HCT116 (cell line): ENCODE results near the gene CCDC57. TPM values are rescaled to one million over a fixed set of nuclear protein-coding genes. Genes with fewer than 3 reads are reported as not detected.
"Not testable (repeated sequence)": the region's sequence is repeated elsewhere in the genome, so short reads cannot be mapped to it uniquely, and the experiment has no call there.

Experiments
- ATAC-seq: fragments of 200-7000 bp; cut with Tn5 transposase; 2 replicates; pipeline ENCODE4 v1.9.1; 2020; ENCODE audit warnings: mild to moderate bottlenecking, moderate library complexity
- BruUV-seq: library from RNA; stranded (reverse); fragments of 400-500 nt; replicated peaks from 2 replicates; lab custom pipeline; 2021; lab: Mats Ljungman, UMichigan
- CTCF ChIA-PET: fragments of 300-600 bp; sonication (Branson Sonifier 250); formaldehyde crosslinking; loops from one replicate; lab custom pipeline; 2021; ENCODE audit warnings: antibody characterized with exemption; lab: Charles Lee
- POLR2A ChIA-PET: fragments of 300-600, 350-600 bp; sonication (Branson Sonifier 250); formaldehyde crosslinking; loops from one replicate; lab custom pipeline; 2021; ENCODE audit warnings: antibody characterized with exemption; lab: Charles Lee
- RAD21 ChIA-PET, 2 experiments: fragments of 300-600 bp; sonication (Branson Sonifier 250); formaldehyde crosslinking; loops; one replicate each; lab custom pipeline; 2023; ENCODE audit warnings: low total read pairs in 2 of 2; ENCODE audit not compliant: uncharacterized antibody in 2 of 2, unreplicated experiment in 2 of 2, low non-redundant PET in 1 of 2; lab: Charles Lee
- DNase-seq: peaks from one replicate; pipeline ENCODE4 v3.0.0-alpha.2; 2010; ENCODE audit warnings: low read depth, low spot score
- H2AFZ ChIP-seq: fragments of 200-600 bp; shearing (Covaris generic), sonication (generic); 2 replicates; pipeline ENCODE4 v1.6.1; 2017; ENCODE audit warnings: low read depth, mixed run types, mixed read lengths, antibody characterized with exemption, low read length; ENCODE audit not compliant: poor library complexity, severe bottlenecking
- H3K27ac ChIP-seq: 2 replicates; pipeline ENCODE4 v1.5.1; 2012; ENCODE audit warnings: low read depth, low read length
- H3K27me3 ChIP-seq: fragments of 200-600 bp; sonication (generic); 2 replicates; pipeline ENCODE4 v1.6.1; 2016; ENCODE audit warnings: mixed run types, low read length, mixed read lengths; ENCODE audit not compliant: insufficient read depth
- H3K36me3 ChIP-seq, 2 experiments: fragments of 200-500 bp in 1 of 2; fragments of 200-600 bp in 1 of 2; sonication (Bioruptor generic) in 1 of 2; sonication (generic) in 1 of 2; 2 replicates each; pipeline versions ENCODE4 v1.5.1 to v1.6.1; 2014 to 2016; ENCODE audit warnings: low read length in 2 of 2, inconsistent platforms in 1 of 2, mixed read lengths in 1 of 2, mixed run types in 1 of 2; ENCODE audit not compliant: insufficient read depth in 2 of 2, control insufficient read depth in 1 of 2
- H3K4me1 ChIP-seq, 2 experiments: fragments of 200-600 bp in 1 of 2; sonication (generic) in 1 of 2; 2 replicates each; pipeline versions ENCODE4 v1.5.1 to v1.6.1; 2012 to 2017; ENCODE audit warnings: low read length in 2 of 2, inconsistent platforms in 1 of 2, mild to moderate bottlenecking in 1 of 2, mixed read lengths in 1 of 2, mixed run types in 1 of 2, moderate library complexity in 1 of 2; ENCODE audit not compliant: insufficient read depth in 2 of 2, control insufficient read depth in 1 of 2
- H3K4me2 ChIP-seq: fragments of 200-600 bp; sonication (generic); 2 replicates; pipeline ENCODE4 v1.6.1; 2017; ENCODE audit warnings: mixed run types, low read length, mixed read lengths
- H3K4me3 ChIP-seq, 2 experiments: fragments of 200-600 bp in 1 of 2; sonication (generic) in 1 of 2; replicated peaks in 1 of 2; 2 replicates each; pipeline ENCODE4 v1.5.1; 2011 to 2016; ENCODE audit warnings: low read length in 2 of 2, control low read depth in 1 of 2, low read depth in 1 of 2, mild to moderate bottlenecking in 1 of 2, mixed read lengths in 1 of 2, mixed run types in 1 of 2
- H3K79me2 ChIP-seq: fragments of 200-600 bp; sonication (generic); 2 replicates; pipeline ENCODE4 v1.6.1; 2017; ENCODE audit warnings: mild to moderate bottlenecking, mixed run types, low read length, moderate library complexity, mixed read lengths; ENCODE audit not compliant: insufficient read depth
- H3K9ac ChIP-seq: fragments of 200-600 bp; sonication (generic); 2 replicates; pipeline ENCODE4 v1.6.1; 2016; ENCODE audit warnings: low read length, mixed read lengths
- H3K9me2 ChIP-seq: fragments of 200-600 bp; sonication (generic), shearing (Covaris generic); 2 replicates; pipeline ENCODE4 v1.6.1; 2017; ENCODE audit warnings: mixed run types, mild to moderate bottlenecking, moderate library complexity; ENCODE audit not compliant: insufficient read depth
- H3K9me3 ChIP-seq, 2 experiments: fragments of 200-500 bp in 1 of 2; fragments of 200-600 bp in 1 of 2; sonication (Bioruptor generic) in 1 of 2; sonication (generic) in 1 of 2; 2 replicates each; pipeline ENCODE4 v1.6.1; 2014 to 2017; ENCODE audit warnings: low read length in 2 of 2, mixed read lengths in 2 of 2, inconsistent platforms in 1 of 2, low read depth in 1 of 2, mild to moderate bottlenecking in 1 of 2, mixed run types in 1 of 2, moderate library complexity in 1 of 2; ENCODE audit not compliant: control insufficient read depth in 1 of 2, insufficient read depth in 1 of 2
- H4K20me1 ChIP-seq: fragments of 200-600 bp; sonication (generic), shearing (Covaris generic); 2 replicates; pipeline ENCODE4 v1.6.1; 2017; ENCODE audit warnings: mixed run types, mild to moderate bottlenecking, moderate library complexity; ENCODE audit not compliant: insufficient read depth
- intact Hi-C: fragments of 100-400 bp; cut with micrococcal nuclease; formaldehyde crosslinking; loops from 2 replicates; pipeline ENCODE4 v1.10.0; 2022
- total RNA-seq: library from RNA; stranded (reverse); gene quantifications from one replicate; pipeline ENCODE4 v1.2.1, GENCODE V29; 2021; ENCODE audit not compliant: unreplicated experiment
- TF ChIP-seq, protein P1 (sequence below): IDR thresholded peaks from 2 replicates; pipeline ENCODE4 v1.6.1; 2012

Gene CCDC57
- total RNA-seq, 1 experiment from 2014 or later = 143 TPM

DNA sequence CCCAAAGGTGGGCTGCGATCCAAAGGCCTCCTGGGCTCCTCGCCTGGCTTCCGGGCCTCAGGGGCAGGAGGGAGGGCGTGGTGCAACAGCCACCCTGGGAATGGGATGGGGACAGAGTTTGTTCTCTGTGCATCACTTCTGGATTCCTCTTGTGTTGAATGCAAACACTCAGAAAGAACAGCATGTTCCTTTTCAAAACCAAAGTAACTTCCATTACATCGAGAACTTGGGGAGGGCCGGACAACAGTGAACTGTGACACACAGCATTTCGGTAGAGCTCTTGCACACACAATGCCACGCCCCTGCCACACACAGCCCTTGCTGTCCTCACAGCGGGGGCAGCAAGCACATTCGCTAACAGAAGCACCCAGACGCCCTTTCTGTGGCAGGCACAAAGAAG is 78.5 kb downstream of the CCDC57 start:
- ChIA-PET RAD21 (no interaction called here), CTCF (no interaction called here), POLR2A (no interaction called here)
- no peak for ATAC-seq
- H4K20me1 ChIP-seq = no peaks in the 10 kb centered on the region
- no TSS peak for BruUV-seq
- no peaks in the 10 kb centered on the region for H3K36me3 ChIP-seq
- no peaks in the 10 kb centered on the region for H3K9me2 ChIP-seq
- H3K79me2 ChIP-seq = no peaks in the 10 kb centered on the region
- H3K4me2 ChIP-seq = no peak overlapping the region
- DNase-seq = no peak
- no peaks in the 10 kb centered on the region for H3K27me3 ChIP-seq
- no peak overlapping the region for H3K4me3 ChIP-seq
- no peak overlapping the region for H3K9ac ChIP-seq
- H2AFZ ChIP-seq = no peak overlapping the region
- H3K9me3 ChIP-seq = no peaks in the 10 kb centered on the region
- peaks cover 8 to 9% of the 10 kb centered on the region in 2 experiments for H3K4me1 ChIP-seq
- intact Hi-C loops = no loop called here
- TF ChIP-seq, protein P1, sequence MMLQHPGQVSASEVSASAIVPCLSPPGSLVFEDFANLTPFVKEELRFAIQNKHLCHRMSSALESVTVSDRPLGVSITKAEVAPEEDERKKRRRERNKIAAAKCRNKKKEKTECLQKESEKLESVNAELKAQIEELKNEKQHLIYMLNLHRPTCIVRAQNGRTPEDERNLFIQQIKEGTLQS = no peak
- no peak overlapping the region for H3K27ac ChIP-seq

DNA sequence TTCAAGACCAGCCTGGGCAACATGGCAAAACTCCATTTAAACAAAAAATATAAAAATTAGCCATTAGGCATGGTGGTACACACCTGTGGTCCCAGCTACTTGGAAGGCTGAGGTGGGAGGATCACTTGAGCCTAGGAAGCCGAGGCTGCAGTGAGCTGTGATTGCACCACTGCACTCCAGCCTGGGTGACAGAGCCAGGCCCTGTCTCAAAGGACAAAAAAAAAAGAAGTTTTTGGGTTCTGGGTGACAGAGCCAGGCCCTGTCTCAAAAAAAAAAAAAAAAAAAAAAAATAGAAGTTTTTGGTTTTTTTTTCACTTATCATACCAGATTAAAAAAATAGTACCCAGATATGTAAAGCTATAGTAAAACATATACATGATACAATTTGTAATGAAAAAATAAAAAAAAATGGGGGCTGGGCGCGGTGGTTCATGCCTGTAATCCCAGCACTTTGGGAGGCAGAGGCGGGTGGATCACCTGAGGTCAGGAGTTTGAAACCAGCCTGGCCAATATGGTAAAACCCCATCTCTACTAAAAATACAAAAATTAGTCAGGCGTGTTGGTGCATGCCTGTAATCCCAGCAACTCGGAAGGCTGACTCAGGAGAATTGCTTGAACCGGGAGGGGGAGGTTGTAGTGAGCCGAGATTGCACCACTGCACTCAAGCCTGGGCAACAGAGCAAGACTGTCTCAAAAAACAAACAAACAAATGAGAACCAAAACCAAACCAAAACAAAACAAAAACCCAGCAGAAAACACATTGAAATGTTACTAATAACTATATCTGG is 79.3 kb downstream of the CCDC57 start:
- H3K27ac ChIP-seq, H3K36me3 ChIP-seq, ATAC-seq, H3K4me3 ChIP-seq, H3K9ac ChIP-seq, H4K20me1 ChIP-seq, H3K9me3 ChIP-seq, DNase-seq, H3K79me2 ChIP-seq, H3K9me2 ChIP-seq, intact Hi-C loops, CTCF ChIA-PET, H3K27me3 ChIP-seq, H2AFZ ChIP-seq, H3K4me2 ChIP-seq, H3K4me1 ChIP-seq, BruUV-seq, RAD21 ChIA-PET: not testable (repeated sequence)
- POLR2A ChIA-PET = interaction anchor here (0.7 kb wide), 1 partner anchor 9 kb away, joined by 6 read pairs; no protein-coding TSS in a partner anchor
